ENCODE results near the gene PUM1. TPM values are rescaled to one million over a fixed set of nuclear protein-coding genes. Genes with fewer than 3 reads are reported as not detected.

Gene PUM1
- total and polyA plus RNA-seq, 2 of the 8 experiments (the other 6 are each of a cell fraction or from before 2014, with no cell fraction given) = 122 to 177 TPM

DNA sequence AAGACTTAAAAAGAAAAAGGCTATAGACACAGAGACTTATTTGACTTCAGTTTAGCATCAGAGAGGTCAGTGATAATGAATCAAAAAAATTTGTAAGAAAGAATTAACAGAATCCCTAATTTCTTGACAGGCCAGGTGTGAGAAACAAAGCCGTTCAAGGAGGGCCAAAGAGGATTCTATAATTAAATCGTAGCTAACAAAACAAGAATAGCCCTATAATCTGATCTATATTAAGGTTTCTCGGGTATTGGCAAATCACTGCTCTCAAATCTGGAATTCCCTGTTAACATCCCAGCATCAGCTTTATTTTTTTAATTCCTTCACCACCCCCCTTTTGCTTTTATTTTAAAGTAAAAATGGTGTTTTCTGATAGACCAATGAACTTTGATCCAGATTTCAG lies 60.3 kb downstream of the PUM1 start:
- CTCF ChIA-PET (ENCODE audit: partially characterized antibody) = interaction anchor here (0.8 kb wide), 1 partner anchor 29 kb away, joined by 3 read pairs; no protein-coding TSS in a partner anchor
- no peak overlapping the region for H2BK15ac ChIP-seq (ENCODE audit: low read length)
- no peak overlapping the region for H2BK120ac ChIP-seq (replicated peaks; ENCODE audit: low read depth, low read length)
- no peak for DNase-seq (ENCODE audit: low read depth in 1 of 2, low spot score in 2 of 2)
- H2AK5ac ChIP-seq (ENCODE audit: low read depth, low read length) = no peak overlapping the region
- no peak overlapping the region for H2BK12ac ChIP-seq (ENCODE audit: low read depth, low read length)
- peaks cover 0 to 34% (median 15%) of the 10 kb centered on the region in 4 experiments for H3K36me3 ChIP-seq (ENCODE audit: control insufficient read depth in 2 of 4, insufficient read depth in 4 of 4, low read length in 3 of 4)
- no peak overlapping the region for H2BK20ac ChIP-seq (ENCODE audit: low read length)
- H3K4ac ChIP-seq (replicated peaks; ENCODE audit: insufficient read length, low read depth, low read length) = no peak overlapping the region
- H3K56ac ChIP-seq (replicated peaks; ENCODE audit: insufficient read length, low read depth, low read length) = no peak overlapping the region
- no peaks in the 10 kb centered on the region for H3K9me3 ChIP-seq (ENCODE audit: insufficient read depth in 2 of 2, low read depth in 1 of 2, low read length in 1 of 2)
- H3K23me2 ChIP-seq (ENCODE audit: low read depth, low read length) = no peaks in the 10 kb centered on the region
- peaks cover 7 to 96% of the 10 kb centered on the region in 2 experiments for H3K79me2 ChIP-seq (ENCODE audit: control insufficient read depth in 1 of 2, insufficient read depth in 2 of 2, low read length in 2 of 2)
- H2AFZ ChIP-seq (ENCODE audit: low read length) = no peak overlapping the region
- no peak overlapping the region for H3K27ac ChIP-seq (ENCODE audit: low read depth, low read length)
- no peak for FAIRE-seq
- H3K18ac ChIP-seq (ENCODE audit: extremely low read depth, low read length) = no peak overlapping the region
- peak overlapping the region in 1 of 4 experiments; percentile 8; a peak in 1 of 7 replicates for H3K9ac ChIP-seq (replicated peaks in 1 of 4; ENCODE audit: extremely low read depth in 1 of 4, low read depth in 3 of 4, low read length in 3 of 4)
- H3K14ac ChIP-seq (ENCODE audit: insufficient read length) = no peak overlapping the region
- WGBS, 2 experiments (ENCODE audit: extremely low coverage in 1 of 2, insufficient coverage in 1 of 2, insufficient read length in 1 of 2, insufficient replicate concordance in 2 of 2, low coverage in 1 of 2, low lambda C conversion rate in 2 of 2, missing lambda C conversion rate in 1 of 2) = 95% methylated on average over 3 of the region's 3 CpGs; no CpG with 5 or more reads in 1 of the 2 experiments
- peaks cover 19 to 25% of the 10 kb centered on the region in 2 experiments for H4K20me1 ChIP-seq (replicated peaks in 1 of 2; ENCODE audit: control insufficient read depth in 1 of 2, insufficient read depth in 2 of 2, low read length in 2 of 2)
- H4K5ac ChIP-seq (ENCODE audit: insufficient read length, low read depth, low read length) = no peak overlapping the region
- H2BK5ac ChIP-seq (ENCODE audit: low read depth, low read length) = no peak overlapping the region
- no peak overlapping the region for H3K4me2 ChIP-seq (ENCODE audit: insufficient read depth in 1 of 2, low read depth in 2 of 2, low read length in 2 of 2)
- H3K79me1 ChIP-seq (ENCODE audit: low read depth, low read length) = peaks cover 5% of the 10 kb centered on the region; the same call in 1 of the 2 replicates
- H4K8ac ChIP-seq (ENCODE audit: extremely low read depth, insufficient read depth, low read length) = no peak overlapping the region
- no peak overlapping the region for H3K23ac ChIP-seq (ENCODE audit: insufficient read length)
- POLR2A ChIA-PET (ENCODE audit: partially characterized antibody) = interaction anchor here (1.3 to 2.5 kb wide), 2 partner anchors 19 to 60 kb away, joined by 3 to 10 read pairs; partner anchors contain the start of gene PUM1
- H3K4me3 ChIP-seq (ENCODE audit: extremely low read depth in 1 of 4, insufficient read depth in 2 of 4, low read depth in 3 of 4, low read length in 4 of 4) = no peak overlapping the region
- no peaks in the 10 kb centered on the region for H3K27me3 ChIP-seq (replicated peaks in 1 of 4; ENCODE audit: control insufficient read depth in 3 of 4, extremely low read depth in 1 of 4, insufficient read depth in 3 of 4, low read length in 3 of 4)
- H4K91ac ChIP-seq (replicated peaks; ENCODE audit: insufficient read length, low read length) = no peak overlapping the region
- H3K4me1 ChIP-seq (replicated peaks in 1 of 4; ENCODE audit: control insufficient read depth in 3 of 4, insufficient read depth in 4 of 4, low read length in 3 of 4) = peaks cover 0 to under 1% (median 0%) of the 10 kb centered on the region in 4 experiments; a peak in 1 of 7 replicates
- no peak for TF ChIP-seq POU5F1 (IDR thresholded peaks at IDR 0.05; ENCODE audit: low read depth, low read length)
- TF ChIP-seq GABPA (IDR thresholded peaks at IDR 0.05; ENCODE audit: borderline replicate concordance, insufficient read depth, low read length) = no peak
- TF ChIP-seq MAFK (IDR thresholded peaks at IDR 0.05; ENCODE audit: low read depth, low read length) = no peak
- no peak for TF ChIP-seq GTF2F1 (IDR thresholded peaks at IDR 0.05; ENCODE audit: borderline replicate concordance, low read depth, low read length)
- no peak for TF ChIP-seq SP2 (IDR thresholded peaks at IDR 0.05; ENCODE audit: low read length)
- TF ChIP-seq ASH2L (IDR thresholded peaks at IDR 0.05; ENCODE audit: low read length) = no peak
- TF ChIP-seq CHD2 (IDR thresholded peaks at IDR 0.05; ENCODE audit: low read length) = no peak
- TF ChIP-seq, protein P1, sequence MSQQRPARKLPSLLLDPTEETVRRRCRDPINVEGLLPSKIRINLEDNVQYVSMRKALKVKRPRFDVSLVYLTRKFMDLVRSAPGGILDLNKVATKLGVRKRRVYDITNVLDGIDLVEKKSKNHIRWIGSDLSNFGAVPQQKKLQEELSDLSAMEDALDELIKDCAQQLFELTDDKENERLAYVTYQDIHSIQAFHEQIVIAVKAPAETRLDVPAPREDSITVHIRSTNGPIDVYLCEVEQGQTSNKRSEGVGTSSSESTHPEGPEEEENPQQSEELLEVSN (IDR thresholded peaks at IDR 0.05) = no peak
- no peak for TF ChIP-seq JUN (IDR thresholded peaks at IDR 0.05; ENCODE audit: low read depth, low read length)
- TF ChIP-seq, protein P2, sequence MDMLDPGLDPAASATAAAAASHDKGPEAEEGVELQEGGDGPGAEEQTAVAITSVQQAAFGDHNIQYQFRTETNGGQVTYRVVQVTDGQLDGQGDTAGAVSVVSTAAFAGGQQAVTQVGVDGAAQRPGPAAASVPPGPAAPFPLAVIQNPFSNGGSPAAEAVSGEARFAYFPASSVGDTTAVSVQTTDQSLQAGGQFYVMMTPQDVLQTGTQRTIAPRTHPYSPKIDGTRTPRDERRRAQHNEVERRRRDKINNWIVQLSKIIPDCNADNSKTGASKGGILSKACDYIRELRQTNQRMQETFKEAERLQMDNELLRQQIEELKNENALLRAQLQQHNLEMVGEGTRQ (IDR thresholded peaks at IDR 0.05; ENCODE audit: low read length) = no peak
- no peak for TF ChIP-seq SIRT6 (IDR thresholded peaks at IDR 0.05; ENCODE audit: low read length)
- no peak for TF ChIP-seq CEBPB (IDR thresholded peaks at IDR 0.05; ENCODE audit: low read depth, low read length)
- TF ChIP-seq, protein P3, sequence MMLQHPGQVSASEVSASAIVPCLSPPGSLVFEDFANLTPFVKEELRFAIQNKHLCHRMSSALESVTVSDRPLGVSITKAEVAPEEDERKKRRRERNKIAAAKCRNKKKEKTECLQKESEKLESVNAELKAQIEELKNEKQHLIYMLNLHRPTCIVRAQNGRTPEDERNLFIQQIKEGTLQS (IDR thresholded peaks at IDR 0.05; ENCODE audit: insufficient read depth, low read depth, low read length) = no peak

Measured in H1 (cell line).